Neuronal stem cell (in vitro differentiated cells): ENCODE results near the gene ZNF764.
A peak's percentile ranks its signal among the peaks of the same experiment; 100 is the strongest.

ENCODE experiments used
- DNase-seq: peaks from one replicate; pipeline ENCODE4 v3.0.0-alpha.2; 2013; ENCODE audit warnings: low spot score
- H2AFZ ChIP-seq: one replicate; pipeline ENCODE4 v1.6.1; 2013; ENCODE audit warnings: mild to moderate bottlenecking, low read length, inconsistent platforms
- H2AK5ac ChIP-seq: 2 replicates; pipeline ENCODE4 v1.6.1; 2013; ENCODE audit warnings: low read depth, mild to moderate bottlenecking, inconsistent platforms, low read length, moderate library complexity, mixed read lengths
- H2BK120ac ChIP-seq: 2 replicates; pipeline ENCODE4 v1.6.1; 2013; ENCODE audit warnings: low read depth, mild to moderate bottlenecking, inconsistent platforms, low read length, moderate library complexity, mixed read lengths
- H2BK12ac ChIP-seq: one replicate; pipeline ENCODE4 v1.6.1; 2013; ENCODE audit warnings: low read length, inconsistent platforms
- H2BK15ac ChIP-seq: 2 replicates; pipeline ENCODE4 v1.6.1; 2013; ENCODE audit warnings: mild to moderate bottlenecking, low read length, inconsistent platforms, mixed read lengths
- H2BK5ac ChIP-seq: one replicate; pipeline ENCODE4 v1.6.1; 2013; ENCODE audit warnings: inconsistent platforms, mild to moderate bottlenecking, low read length, moderate library complexity
- H3K14ac ChIP-seq: one replicate; pipeline ENCODE4 v1.6.1; 2013; ENCODE audit warnings: low read length, inconsistent platforms
- H3K18ac ChIP-seq: 2 replicates; pipeline ENCODE4 v1.6.1; 2013; ENCODE audit warnings: low read length, inconsistent platforms
- H3K23ac ChIP-seq: 2 replicates; pipeline ENCODE4 v1.6.1; 2013; ENCODE audit warnings: low read depth, mild to moderate bottlenecking, mixed read lengths, low read length, inconsistent platforms; ENCODE audit not compliant: poor library complexity
- H3K27ac ChIP-seq: replicated peaks from 3 replicates; pipeline ENCODE4 v1.5.1; 2013; ENCODE audit warnings: low read length, inconsistent platforms
- H3K27me3 ChIP-seq, 3 experiments: 2 replicates each; pipeline ENCODE4 v1.6.1; 2013; ENCODE audit warnings: low read length in 3 of 3, mild to moderate bottlenecking in 2 of 3, inconsistent platforms in 1 of 3, low read depth in 1 of 3, mixed read lengths in 1 of 3, moderate library complexity in 1 of 3; ENCODE audit not compliant: control insufficient read depth in 3 of 3, insufficient read depth in 3 of 3
- H3K36me3 ChIP-seq, 2 donors: replicated peaks in 1 of 2; 2 replicates each; pipeline ENCODE4 v1.6.1; 2013; ENCODE audit warnings: low read length in 2 of 2; ENCODE audit not compliant: control insufficient read depth in 2 of 2, insufficient read depth in 2 of 2
- H3K4ac ChIP-seq: 2 replicates; pipeline ENCODE4 v1.6.1; 2013; ENCODE audit warnings: inconsistent platforms, mild to moderate bottlenecking, low read length, moderate library complexity
- H3K4me1 ChIP-seq, 2 donors: 1 replicate in 1 of 2; 2 replicates in 1 of 2; pipeline ENCODE4 v1.6.1; 2013; ENCODE audit warnings: low read length in 2 of 2, low read depth in 1 of 2; ENCODE audit not compliant: control insufficient read depth in 2 of 2, insufficient read depth in 1 of 2
- H3K4me2 ChIP-seq: one replicate; pipeline ENCODE4 v1.6.1; 2013; ENCODE audit warnings: mild to moderate bottlenecking, low read length, inconsistent platforms; ENCODE audit not compliant: insufficient read depth, poor library complexity, severe bottlenecking
- H3K4me3 ChIP-seq, 2 donors: 2 replicates each; pipeline ENCODE4 v1.5.1; 2013; ENCODE audit warnings: low read length in 2 of 2, mild to moderate bottlenecking in 2 of 2, inconsistent platforms in 1 of 2, moderate library complexity in 1 of 2
- H3K79me1 ChIP-seq: one replicate; pipeline ENCODE4 v1.6.1; 2013; ENCODE audit warnings: low read depth, mild to moderate bottlenecking, inconsistent platforms, low read length, moderate library complexity
- H3K9ac ChIP-seq: one replicate; pipeline ENCODE4 v1.6.1; 2013; ENCODE audit warnings: mild to moderate bottlenecking, low read depth, low read length, inconsistent platforms; ENCODE audit not compliant: poor library complexity
- H3K9me3 ChIP-seq, 2 donors: replicated peaks in 1 of 2; 2 replicates each; pipeline versions ENCODE3 to v1.6.1; 2013; ENCODE audit warnings: low read length in 2 of 2, mild to moderate bottlenecking in 2 of 2, inconsistent platforms in 1 of 2, low read depth in 1 of 2, mixed read lengths in 1 of 2, moderate library complexity in 1 of 2; ENCODE audit not compliant: control insufficient read depth in 2 of 2, insufficient read depth in 1 of 2
- H4K8ac ChIP-seq: one replicate; pipeline ENCODE4 v1.6.1; 2013; ENCODE audit warnings: low read depth, mild to moderate bottlenecking, inconsistent platforms, low read length, moderate library complexity
- H4K91ac ChIP-seq: one replicate; pipeline ENCODE4 v1.6.1; 2013; ENCODE audit warnings: low read length, low read depth, mild to moderate bottlenecking, inconsistent platforms; ENCODE audit not compliant: poor library complexity
- WGBS, 2 donors: extraction: QIAGEN DNeasy Blood & Tissue Kit; methylation state at CpG; one replicate each; pipeline ENCODE4 v1.1.7; 2013; ENCODE audit warnings: missing lambda C conversion rate in 2 of 2, mixed read lengths in 1 of 2; ENCODE audit not compliant: insufficient read length in 2 of 2, insufficient replicate concordance in 1 of 2; ENCODE audit errors: extremely low coverage in 2 of 2; 5-methylcytosine and 5-hydroxymethylcytosine counted together

Gene ZNF764

DNA sequence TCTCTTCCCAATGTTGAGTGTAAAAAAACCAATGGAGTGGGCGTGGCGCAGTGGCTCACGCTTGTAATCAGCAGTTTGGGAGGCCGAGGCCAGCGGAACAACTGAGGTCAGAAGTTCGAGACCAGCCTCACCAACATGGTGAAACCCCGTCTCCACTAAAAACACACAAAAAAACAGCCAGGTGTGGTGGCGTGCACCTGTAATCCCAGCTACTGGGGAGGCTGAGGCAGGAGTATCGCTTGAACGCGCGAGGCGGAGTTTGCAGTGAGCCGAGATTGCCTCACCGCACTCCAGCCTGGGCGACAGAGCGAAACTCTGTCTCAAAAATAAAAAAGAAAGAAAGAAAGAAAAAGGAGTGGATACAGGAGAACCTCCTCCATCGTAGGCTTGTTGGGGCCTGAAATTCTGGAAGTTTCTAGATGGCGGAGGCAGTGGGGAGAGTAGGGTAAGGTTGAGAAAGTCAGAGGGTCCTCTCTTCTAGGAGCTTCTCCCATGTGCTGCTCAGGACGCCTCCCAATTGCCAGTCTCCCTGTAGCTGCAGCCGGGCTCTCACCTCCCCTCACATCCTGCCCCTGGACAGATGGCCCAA, 709 bp upstream of the ZNF764 start:
- peak overlapping the region; percentile 31 to 44 for H3K4me3 ChIP-seq
- no peaks in the 10 kb centered on the region for H3K9me3 ChIP-seq
- WGBS, 2 donors, result no CpG with 5 or more reads among the region's 21 CpGs
- H4K91ac ChIP-seq, result peak overlapping the region; percentile 92
- H3K36me3 ChIP-seq, result peaks cover 11 to 27% of the 10 kb centered on the region in 2 donors
- H2BK5ac ChIP-seq, result peak overlapping the region; percentile 99
- peak overlapping the region; percentile 16 for H2BK12ac ChIP-seq
- no peak overlapping the region for H4K8ac ChIP-seq
- no peak for DNase-seq
- peaks cover 6 to 7% of the 10 kb centered on the region in 2 donors for H3K4me1 ChIP-seq
- H3K4ac ChIP-seq, result peak overlapping the region; percentile 23
- H2BK120ac ChIP-seq, result no peak overlapping the region
- H3K79me1 ChIP-seq, result peaks cover 9% of the 10 kb centered on the region
- H3K27ac ChIP-seq, result peak overlapping the region; percentile 93
- peak overlapping the region; percentile 95 for H2AFZ ChIP-seq
- peak overlapping the region; percentile 82 for H2BK15ac ChIP-seq
- H3K27me3 ChIP-seq, result peaks cover 0 to 7% (median 0%) of the 10 kb centered on the region in 3 experiments
- peak overlapping the region; percentile 74 for H3K18ac ChIP-seq
- H3K4me2 ChIP-seq, result peak overlapping the region; percentile 26
- H3K23ac ChIP-seq, result no peak overlapping the region
- peak overlapping the region; percentile 98 for H2AK5ac ChIP-seq
- H3K14ac ChIP-seq, result no peak overlapping the region
- H3K9ac ChIP-seq, result no peak overlapping the region

DNA sequence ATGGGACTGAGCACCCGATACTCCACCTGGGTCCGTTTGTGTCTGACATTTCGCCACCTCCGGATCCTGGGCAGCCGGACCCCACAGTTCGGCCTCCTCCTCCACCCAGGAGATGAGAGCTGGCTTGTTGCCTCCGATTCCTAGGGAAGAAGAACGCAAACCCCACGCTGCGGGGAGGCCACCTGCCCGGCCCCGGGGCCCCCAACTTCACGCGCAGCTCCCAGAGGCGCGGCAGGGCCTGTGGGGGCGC, 542 bp downstream of the ZNF764 start:
- Histone ChIP-seq H2AK5ac (peak overlapping the region; percentile 78), H3K4me1 (peaks cover 6 to 7% of the 10 kb centered on the region in 2 donors), H3K23ac (peak overlapping the region; percentile 96), H2BK12ac (no peak overlapping the region), H3K4me2 (peak overlapping the region; percentile 87), H4K91ac (peak overlapping the region; percentile 94), H3K36me3 (peaks cover 12 to 39% of the 10 kb centered on the region in 2 donors), H3K9me3 (no peaks in the 10 kb centered on the region), H3K27ac (peak overlapping the region; percentile 95), H3K4ac (no peak overlapping the region), H2BK120ac (peak overlapping the region; percentile 76), H3K9ac (peak overlapping the region; percentile 94), H4K8ac (no peak overlapping the region), H3K18ac (peak overlapping the region; percentile 94), H3K27me3 (peaks cover 0 to 7% (median 0%) of the 10 kb centered on the region in 3 experiments), H2BK15ac (no peak overlapping the region), H2AFZ (peak overlapping the region; percentile 95), H2BK5ac (peak overlapping the region; percentile 99), H3K79me1 (peaks cover 10% of the 10 kb centered on the region), H3K4me3 (peak overlapping the region; percentile 85 to 95), H3K14ac (peak overlapping the region; percentile 82)
- DNase-seq, result peak; percentile 17
- no CpG with 5 or more reads among the region's 17 CpGs for WGBS, 2 donors

DNA sequence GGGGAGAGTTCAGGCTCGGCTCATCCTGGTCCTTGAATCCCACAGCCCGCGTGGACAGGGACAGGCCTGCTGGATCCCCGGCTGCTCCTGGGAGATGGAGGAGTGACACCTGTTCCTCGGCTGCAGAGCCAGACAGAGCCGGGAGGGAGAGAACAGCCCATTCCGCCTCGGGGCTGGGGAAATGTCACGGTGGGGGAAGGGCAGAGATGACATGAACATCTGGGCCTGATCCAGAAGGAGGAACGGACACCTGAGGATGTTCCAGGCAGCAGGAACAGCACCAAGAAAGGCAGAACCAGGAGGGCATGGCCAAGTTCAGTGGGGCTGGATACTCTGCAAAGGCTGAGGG, 2.1 kb downstream of the ZNF764 start:
- Histone ChIP-seq H3K27me3 (peaks cover 0 to 2% (median 0%) of the 10 kb centered on the region in 3 experiments), H3K79me1 (peaks cover 11% of the 10 kb centered on the region), H3K27ac (no peak overlapping the region)

DNA sequence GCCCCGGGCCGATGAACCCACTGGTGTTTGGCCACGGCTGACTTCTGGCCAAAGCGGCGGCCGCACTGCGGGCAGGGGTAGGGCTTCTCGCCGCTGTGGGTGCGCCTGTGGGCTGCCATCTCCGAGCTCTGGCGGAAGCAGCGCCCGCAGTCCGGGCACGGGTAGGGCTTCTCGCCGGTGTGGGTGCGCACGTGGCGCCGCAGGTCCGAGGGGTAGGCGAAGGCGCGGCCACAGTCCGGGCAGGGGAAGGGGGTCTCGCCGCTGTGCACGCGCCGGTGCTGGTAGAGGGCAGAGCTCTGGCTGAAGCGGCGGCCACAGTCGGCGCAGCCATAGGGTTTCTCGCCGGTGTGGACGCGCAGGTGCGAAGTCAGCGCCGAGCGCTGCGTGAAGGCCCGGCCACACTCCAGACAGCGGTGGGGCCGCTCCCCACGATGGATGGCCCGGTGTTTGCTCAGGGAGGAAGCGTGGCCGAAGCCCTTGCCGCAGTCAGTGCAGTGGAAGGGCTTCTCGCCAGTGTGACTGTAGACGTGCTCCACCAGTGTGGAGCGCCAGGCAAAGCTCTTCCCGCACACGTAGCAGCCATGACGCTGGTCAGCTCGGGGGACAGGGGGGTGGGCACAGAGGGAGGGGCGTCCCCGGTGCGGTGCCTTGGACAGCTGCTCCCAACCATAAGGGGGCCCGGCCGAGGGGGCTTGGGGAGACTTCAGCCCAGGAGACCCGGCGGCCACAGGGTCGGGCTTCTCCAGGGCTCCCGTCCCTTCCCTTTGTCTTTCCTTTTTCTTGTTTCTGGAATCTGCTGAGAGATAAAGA, 2.7 kb downstream of the ZNF764 start:
- WGBS, 2 donors, result no CpG with 5 or more reads among the region's 69 CpGs
- H3K79me1 ChIP-seq, result peaks cover 11% of the 10 kb centered on the region
- no peak overlapping the region for H4K91ac ChIP-seq
- peaks cover 6 to 7% of the 10 kb centered on the region in 2 donors for H3K4me1 ChIP-seq
- H3K27ac ChIP-seq, result no peak overlapping the region
- H2BK5ac ChIP-seq, result no peak overlapping the region
- no peak for DNase-seq
- no peak overlapping the region for H3K9ac ChIP-seq
- H2AK5ac ChIP-seq, result no peak overlapping the region
- H3K23ac ChIP-seq, result no peak overlapping the region
- peaks cover 13 to 39% of the 10 kb centered on the region in 2 donors for H3K36me3 ChIP-seq
- H2BK12ac ChIP-seq, result no peak overlapping the region
- H3K14ac ChIP-seq, result no peak overlapping the region
- H3K4me3 ChIP-seq, result no peak overlapping the region
- H3K4me2 ChIP-seq, result no peak overlapping the region
- H3K9me3 ChIP-seq, result no peaks in the 10 kb centered on the region
- H3K27me3 ChIP-seq, result no peaks in the 10 kb centered on the region
- no peak overlapping the region for H2BK15ac ChIP-seq
- H2BK120ac ChIP-seq, result no peak overlapping the region
- H4K8ac ChIP-seq, result no peak overlapping the region
- no peak overlapping the region for H3K18ac ChIP-seq
- no peak overlapping the region for H3K4ac ChIP-seq
- no peak overlapping the region for H2AFZ ChIP-seq

More for the DNA sequence above, 2.1 kb downstream of the ZNF764 start:
- Histone ChIP-seq H3K9ac (peak overlapping the region; percentile 60), H2AFZ (no peak overlapping the region), H3K4me3 (no peak overlapping the region), H3K18ac (no peak overlapping the region), H2BK120ac (no peak overlapping the region), H3K9me3 (no peaks in the 10 kb centered on the region), H4K8ac (peak overlapping the region; percentile 65), H4K91ac (no peak overlapping the region), H3K4me1 (peaks cover 6 to 7% of the 10 kb centered on the region in 2 donors), H3K23ac (peak overlapping the region; percentile 31), H2BK5ac (no peak overlapping the region), H2BK12ac (no peak overlapping the region), H3K14ac (no peak overlapping the region), H2BK15ac (no peak overlapping the region), H2AK5ac (no peak overlapping the region), H3K36me3 (peaks cover 13 to 39% of the 10 kb centered on the region in 2 donors), H3K4ac (no peak overlapping the region), H3K4me2 (no peak overlapping the region)
- DNase-seq, result no peak
- no CpG with 5 or more reads among the region's 10 CpGs for WGBS, 2 donors
